ENCODE measurements around the gene GSG1L. TPM values are rescaled to one million over a fixed set of nuclear protein-coding genes. Genes with fewer than 3 reads are reported as not detected.

Gene GSG1L
- total and polyA plus RNA-seq, 2 donors = 0.07 TPM; not detected in 1

DNA sequence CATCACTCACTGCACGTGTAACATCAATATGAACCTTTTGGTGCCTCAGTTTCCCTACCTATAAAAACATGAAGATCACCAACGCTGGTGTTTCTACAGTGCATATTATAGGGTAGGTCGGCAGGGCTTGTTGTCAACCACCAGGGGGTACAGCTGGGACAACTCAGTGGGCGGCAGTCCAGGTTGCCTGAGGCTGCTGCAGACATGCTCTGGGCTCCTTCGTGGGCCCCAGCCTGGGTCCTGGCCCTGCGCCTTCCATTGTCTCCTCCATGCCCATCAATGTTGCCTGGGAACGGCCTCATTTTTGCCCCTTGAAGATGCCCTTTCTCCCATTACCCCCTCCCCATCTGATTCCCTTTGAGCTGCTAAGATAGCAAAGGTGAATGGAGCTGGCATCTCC lies 89.8 kb downstream of the GSG1L start:
- DNase-seq (ENCODE audit: low read depth in 6 of 9, low spot score in 9 of 9) = peak in 1 of 9 donors; percentile 1

GRCh38 chr16:27972500-27972899 lies 91.0 kb downstream of the GSG1L start:
- Histone ChIP-seq H3K9me3 (ENCODE audit: control insufficient read depth in 2 of 2, insufficient read depth in 1 of 2, low read length in 1 of 2) (no peaks in the 10 kb centered on the region), H3K36me3 (ENCODE audit: control insufficient read depth in 2 of 2, insufficient read depth in 2 of 2, low read length in 1 of 2) (no peaks in the 10 kb centered on the region), H3K27me3 (ENCODE audit: control insufficient read depth in 2 of 2, insufficient read depth in 1 of 2, low read length in 1 of 2) (no peaks in the 10 kb centered on the region), H3K27ac (ENCODE audit: low read depth in 1 of 2, low read length in 1 of 2) (no peak overlapping the region), H3K4me3 (ENCODE audit: low read length in 2 of 2) (no peak overlapping the region), H3K4me1 (ENCODE audit: control insufficient read depth in 2 of 2, insufficient read depth in 2 of 2, low read length in 2 of 2) (no peaks in the 10 kb centered on the region)
- DNase-seq (ENCODE audit: low read depth in 6 of 9, low spot score in 9 of 9) = peak in 5 of 9 donors; percentile 2 to 27 (median 5)
- WGBS = 4% methylated on average over 4 of the region's 4 CpGs

More for the DNA sequence above, 89.8 kb downstream of the GSG1L start:
- H3K36me3 ChIP-seq (ENCODE audit: control insufficient read depth in 2 of 2, insufficient read depth in 2 of 2, low read length in 1 of 2) = no peaks in the 10 kb centered on the region
- no peak overlapping the region for H3K27ac ChIP-seq (ENCODE audit: low read depth in 1 of 2, low read length in 1 of 2)
- H3K27me3 ChIP-seq (ENCODE audit: control insufficient read depth in 2 of 2, insufficient read depth in 1 of 2, low read length in 1 of 2) = no peaks in the 10 kb centered on the region
- WGBS = 79% methylated on average over 7 of the region's 7 CpGs
- no peaks in the 10 kb centered on the region for H3K4me1 ChIP-seq (ENCODE audit: control insufficient read depth in 2 of 2, insufficient read depth in 2 of 2, low read length in 2 of 2)
- no peaks in the 10 kb centered on the region for H3K9me3 ChIP-seq (ENCODE audit: control insufficient read depth in 2 of 2, insufficient read depth in 1 of 2, low read length in 1 of 2)
- no peak overlapping the region for H3K4me3 ChIP-seq (ENCODE audit: low read length in 2 of 2)

- no peak overlapping the region for H3K4me3 ChIP-seq (ENCODE audit: low read length in 2 of 2)
- H3K4me1 ChIP-seq (ENCODE audit: control insufficient read depth in 2 of 2, insufficient read depth in 2 of 2, low read length in 2 of 2) = no peaks in the 10 kb centered on the region
- no peak overlapping the region for H3K27ac ChIP-seq (ENCODE audit: low read depth in 1 of 2, low read length in 1 of 2)
- H3K36me3 ChIP-seq (ENCODE audit: control insufficient read depth in 2 of 2, insufficient read depth in 2 of 2, low read length in 1 of 2) = no peaks in the 10 kb centered on the region
- DNase-seq (ENCODE audit: low read depth in 6 of 9, low spot score in 9 of 9) = no peak
- H3K27me3 ChIP-seq (ENCODE audit: control insufficient read depth in 2 of 2, insufficient read depth in 1 of 2, low read length in 1 of 2) = peaks cover 0 to 3% of the 10 kb centered on the region in 2 donors
- H3K9me3 ChIP-seq (ENCODE audit: control insufficient read depth in 2 of 2, insufficient read depth in 1 of 2, low read length in 1 of 2) = no peaks in the 10 kb centered on the region
- WGBS = 68% methylated on average over 4 of the region's 4 CpGs
Observed at GRCh38 chr16:27969574-27969973, 93.9 kb downstream of the GSG1L start.

GRCh38 chr16:27967169-27967568 lies 96.3 kb downstream of the GSG1L start:
- 95% methylated on average over 5 of the region's 5 CpGs for WGBS
- DNase-seq (ENCODE audit: low read depth in 6 of 9, low spot score in 9 of 9) = no peak

GRCh38 chr16:27966756-27967155 lies 96.8 kb downstream of the GSG1L start:
- no peaks in the 10 kb centered on the region for H3K9me3 ChIP-seq (ENCODE audit: control insufficient read depth in 2 of 2, insufficient read depth in 1 of 2, low read length in 1 of 2)
- H3K27ac ChIP-seq (ENCODE audit: low read depth in 1 of 2, low read length in 1 of 2) = no peak overlapping the region
- H3K4me3 ChIP-seq (ENCODE audit: low read length in 2 of 2) = no peak overlapping the region
- H3K36me3 ChIP-seq (ENCODE audit: control insufficient read depth in 2 of 2, insufficient read depth in 2 of 2, low read length in 1 of 2) = no peaks in the 10 kb centered on the region
- H3K27me3 ChIP-seq (ENCODE audit: control insufficient read depth in 2 of 2, insufficient read depth in 1 of 2, low read length in 1 of 2) = peaks cover 0 to 3% of the 10 kb centered on the region in 2 donors
- 94% methylated on average over 4 of the region's 4 CpGs for WGBS
- DNase-seq (ENCODE audit: low read depth in 6 of 9, low spot score in 9 of 9) = no peak
- H3K4me1 ChIP-seq (ENCODE audit: control insufficient read depth in 2 of 2, insufficient read depth in 2 of 2, low read length in 2 of 2) = no peaks in the 10 kb centered on the region

More at GRCh38 chr16:27967169-27967568, 96.3 kb downstream of the GSG1L start:
- no peak overlapping the region for H3K4me3 ChIP-seq (ENCODE audit: low read length in 2 of 2)
- H3K36me3 ChIP-seq (ENCODE audit: control insufficient read depth in 2 of 2, insufficient read depth in 2 of 2, low read length in 1 of 2) = no peaks in the 10 kb centered on the region
- H3K4me1 ChIP-seq (ENCODE audit: control insufficient read depth in 2 of 2, insufficient read depth in 2 of 2, low read length in 2 of 2) = no peaks in the 10 kb centered on the region
- no peaks in the 10 kb centered on the region for H3K9me3 ChIP-seq (ENCODE audit: control insufficient read depth in 2 of 2, insufficient read depth in 1 of 2, low read length in 1 of 2)
- H3K27ac ChIP-seq (ENCODE audit: low read depth in 1 of 2, low read length in 1 of 2) = no peak overlapping the region
- peaks cover 0 to 3% of the 10 kb centered on the region in 2 donors for H3K27me3 ChIP-seq (ENCODE audit: control insufficient read depth in 2 of 2, insufficient read depth in 1 of 2, low read length in 1 of 2)

- Histone ChIP-seq H3K4me1 (ENCODE audit: control insufficient read depth in 2 of 2, insufficient read depth in 2 of 2, low read length in 2 of 2) (no peaks in the 10 kb centered on the region), H3K27me3 (ENCODE audit: control insufficient read depth in 2 of 2, insufficient read depth in 1 of 2, low read length in 1 of 2) (peaks cover 0 to 3% of the 10 kb centered on the region in 2 donors), H3K27ac (ENCODE audit: low read depth in 1 of 2, low read length in 1 of 2) (no peak overlapping the region), H3K9me3 (ENCODE audit: control insufficient read depth in 2 of 2, insufficient read depth in 1 of 2, low read length in 1 of 2) (no peaks in the 10 kb centered on the region), H3K36me3 (ENCODE audit: control insufficient read depth in 2 of 2, insufficient read depth in 2 of 2, low read length in 1 of 2) (no peaks in the 10 kb centered on the region), H3K4me3 (ENCODE audit: low read length in 2 of 2) (no peak overlapping the region)
- 96% methylated on average over 5 of the region's 5 CpGs for WGBS
- DNase-seq (ENCODE audit: low read depth in 6 of 9, low spot score in 9 of 9) = no peak
Observed at GRCh38 chr16:27965801-27966200, 97.7 kb downstream of the GSG1L start.

- Histone ChIP-seq H3K36me3 (ENCODE audit: control insufficient read depth in 2 of 2, insufficient read depth in 2 of 2, low read length in 1 of 2) (no peaks in the 10 kb centered on the region), H3K4me3 (ENCODE audit: low read length in 2 of 2) (no peak overlapping the region), H3K9me3 (ENCODE audit: control insufficient read depth in 2 of 2, insufficient read depth in 1 of 2, low read length in 1 of 2) (no peaks in the 10 kb centered on the region), H3K4me1 (ENCODE audit: control insufficient read depth in 2 of 2, insufficient read depth in 2 of 2, low read length in 2 of 2) (no peaks in the 10 kb centered on the region), H3K27ac (ENCODE audit: low read depth in 1 of 2, low read length in 1 of 2) (no peak overlapping the region), H3K27me3 (ENCODE audit: control insufficient read depth in 2 of 2, insufficient read depth in 1 of 2, low read length in 1 of 2) (peaks cover 0 to 3% of the 10 kb centered on the region in 2 donors)
- no peak for DNase-seq (ENCODE audit: low read depth in 6 of 9, low spot score in 9 of 9)
- 95% methylated on average over 7 of the region's 7 CpGs for WGBS
Observed at GRCh38 chr16:27963471-27963965, 100.0 kb downstream of the GSG1L start.

DNA sequence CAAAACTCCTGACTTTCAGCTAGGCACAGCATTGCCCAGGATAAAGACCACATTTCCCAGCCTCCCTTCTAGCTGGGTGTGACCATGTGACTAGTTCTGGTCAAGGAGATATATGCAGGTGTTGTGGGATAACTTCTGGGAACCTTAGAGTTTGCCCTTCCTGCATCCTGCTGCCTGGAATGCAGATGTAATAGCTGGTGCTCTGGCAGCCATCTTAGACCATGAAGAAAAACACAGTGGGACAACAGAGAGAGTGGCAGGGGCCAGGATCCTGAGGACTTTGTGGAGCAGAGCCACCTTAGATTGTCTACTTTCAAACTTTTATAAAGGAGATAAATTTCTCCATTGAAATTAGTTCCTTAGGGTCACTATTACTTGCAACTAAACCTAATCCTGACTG lies 101.3 kb downstream of the GSG1L start:
- Histone ChIP-seq H3K4me1 (ENCODE audit: control insufficient read depth in 2 of 2, insufficient read depth in 2 of 2, low read length in 2 of 2) (no peaks in the 10 kb centered on the region), H3K9me3 (ENCODE audit: control insufficient read depth in 2 of 2, insufficient read depth in 1 of 2, low read length in 1 of 2) (peaks cover 0 to 4% of the 10 kb centered on the region in 2 donors), H3K4me3 (ENCODE audit: low read length in 2 of 2) (no peak overlapping the region), H3K27ac (ENCODE audit: low read depth in 1 of 2, low read length in 1 of 2) (no peak overlapping the region), H3K36me3 (ENCODE audit: control insufficient read depth in 2 of 2, insufficient read depth in 2 of 2, low read length in 1 of 2) (no peaks in the 10 kb centered on the region), H3K27me3 (ENCODE audit: control insufficient read depth in 2 of 2, insufficient read depth in 1 of 2, low read length in 1 of 2) (peaks cover 0 to 3% of the 10 kb centered on the region in 2 donors)
- no peak for DNase-seq (ENCODE audit: low read depth in 6 of 9, low spot score in 9 of 9)

DNA sequence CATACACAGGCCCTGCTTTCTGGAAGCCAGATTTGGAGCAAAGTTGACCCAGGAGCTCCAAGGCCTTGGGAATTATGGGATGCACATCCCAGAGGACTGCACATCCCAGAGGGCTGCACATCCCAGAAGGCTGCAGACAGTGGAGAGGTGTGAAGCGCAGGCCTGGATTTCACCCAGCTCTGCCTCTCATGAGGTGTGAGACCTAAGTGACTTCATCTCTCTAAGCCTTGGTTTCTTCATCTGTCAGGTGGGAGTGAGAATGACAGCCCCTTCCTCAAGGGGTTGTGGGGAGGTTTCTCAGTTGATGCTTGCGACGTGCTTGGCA lies 102.3 kb downstream of the GSG1L start:
- Histone ChIP-seq H3K4me1 (ENCODE audit: control insufficient read depth in 2 of 2, insufficient read depth in 2 of 2, low read length in 2 of 2) (no peaks in the 10 kb centered on the region), H3K27me3 (ENCODE audit: control insufficient read depth in 2 of 2, insufficient read depth in 1 of 2, low read length in 1 of 2) (peaks cover 0 to 3% of the 10 kb centered on the region in 2 donors), H3K36me3 (ENCODE audit: control insufficient read depth in 2 of 2, insufficient read depth in 2 of 2, low read length in 1 of 2) (no peaks in the 10 kb centered on the region), H3K4me3 (ENCODE audit: low read length in 2 of 2) (no peak overlapping the region), H3K9me3 (ENCODE audit: control insufficient read depth in 2 of 2, insufficient read depth in 1 of 2, low read length in 1 of 2) (peaks cover 0 to 4% of the 10 kb centered on the region in 2 donors), H3K27ac (ENCODE audit: low read depth in 1 of 2, low read length in 1 of 2) (no peak overlapping the region)
- WGBS = 97% methylated on average over 3 of the region's 3 CpGs
- no peak for DNase-seq (ENCODE audit: low read depth in 6 of 9, low spot score in 9 of 9)

Data from thymus (tissue), 11 donors.